ENCODE data around the gene SARS2. TPM values are rescaled to one million over a fixed set of nuclear protein-coding genes. Genes with fewer than 3 reads are reported as not detected.

SARS2 gene
- 10 to 100 TPM; 27.4 to 43.9 TPM for polyA plus RNA-seq

DNA sequence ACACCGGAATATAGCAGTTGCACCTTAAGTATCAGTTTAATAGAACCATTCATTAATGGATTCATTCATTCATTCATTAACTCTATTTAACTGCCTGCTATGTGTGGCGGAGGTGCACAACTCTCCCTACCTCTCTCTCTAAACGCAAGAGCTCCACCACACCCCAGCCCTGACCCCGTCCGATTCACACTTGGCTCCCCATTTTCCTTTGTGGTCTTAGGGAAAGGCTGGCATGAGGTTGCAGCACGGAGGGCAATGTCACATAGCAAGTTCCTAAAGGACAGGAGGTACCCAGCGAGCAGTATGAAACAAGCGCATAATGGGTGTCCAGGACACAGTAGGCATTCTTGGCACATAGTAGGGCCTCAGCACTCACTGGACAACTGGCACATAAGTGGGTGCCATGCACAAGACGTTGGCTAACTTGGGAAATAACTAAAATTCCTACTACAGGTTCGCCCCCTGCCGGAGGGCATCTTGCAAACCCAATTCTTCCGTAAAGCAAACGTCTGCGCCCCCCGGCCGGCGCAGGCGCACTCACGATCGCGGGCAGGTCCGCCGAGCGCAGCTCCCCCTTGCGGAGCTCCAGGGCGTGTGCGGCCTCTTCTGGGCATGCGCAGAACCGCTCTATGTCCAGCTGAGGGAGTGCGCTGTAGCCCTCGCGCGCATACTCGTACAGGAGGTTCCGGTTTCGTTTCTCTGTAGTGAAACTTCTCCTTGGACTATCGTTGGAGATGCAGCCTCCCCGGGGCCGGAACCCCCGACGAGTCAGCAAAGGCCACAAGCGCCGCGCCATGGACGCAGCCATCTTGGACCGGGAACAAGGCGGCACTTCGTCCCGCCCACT is at the start of gene SARS2:
Gene SARS2, minus strand, starts transcription at position 835 of the 847 bp plus-strand sequence. Its CDS starts 27 bp downstream, at position 808.
- Histone ChIP-seq H3K27ac (ENCODE audit: low read depth in 2 of 2, low read length in 1 of 2) (peak within 1 kb of the TSS; percentile 69 to 97), H3K27me3 (ENCODE audit: control insufficient read depth in 1 of 2, insufficient read depth in 2 of 2, low read length in 2 of 2) (no peaks in the 10 kb centered on the region), H3K4me3 (ENCODE audit: low read depth in 1 of 2, low read length in 2 of 2) (peak within 1 kb of the TSS; percentile 63 to 88), H3K4me1 (ENCODE audit: control insufficient read depth in 2 of 2, insufficient read depth in 2 of 2, low read length in 1 of 2) (peaks cover 3 to 5% of the 10 kb centered on the region in 2 donors), H3K36me3 (ENCODE audit: control insufficient read depth in 2 of 2, insufficient read depth in 2 of 2, low read length in 1 of 2) (peaks cover 0 to 14% of the 10 kb centered on the region in 2 donors), H3K9me3 (ENCODE audit: control insufficient read depth in 2 of 2, insufficient read depth in 1 of 2, low read depth in 1 of 2, low read length in 1 of 2) (no peaks in the 10 kb centered on the region)
- WGBS, 2 donors, result 2% methylated on average over 49 of the region's 49 CpGs

- 71 to 81% methylated on average over 5 of the region's 5 CpGs for WGBS, 2 donors
- peaks cover 0 to 5% of the 10 kb centered on the region in 2 donors for H3K4me1 ChIP-seq (ENCODE audit: control insufficient read depth in 2 of 2, insufficient read depth in 2 of 2, low read length in 1 of 2)
Measured at GRCh38 chr19:38979812-38980211, 49.2 kb upstream of the SARS2 start.

GRCh38 chr19:38978326-38978689 is 47.7 kb upstream of the SARS2 start:
- Histone ChIP-seq H3K36me3 (ENCODE audit: control insufficient read depth in 2 of 2, insufficient read depth in 2 of 2, low read length in 1 of 2) (no peaks in the 10 kb centered on the region), H3K4me1 (ENCODE audit: control insufficient read depth in 2 of 2, insufficient read depth in 2 of 2, low read length in 1 of 2) (peaks cover 0 to 5% of the 10 kb centered on the region in 2 donors), H3K4me3 (ENCODE audit: low read depth in 1 of 2, low read length in 2 of 2) (no peak overlapping the region), H3K9me3 (ENCODE audit: control insufficient read depth in 2 of 2, insufficient read depth in 1 of 2, low read depth in 1 of 2, low read length in 1 of 2) (peaks cover 0 to 5% of the 10 kb centered on the region in 2 donors), H3K27ac (ENCODE audit: low read depth in 2 of 2, low read length in 1 of 2) (no peak overlapping the region), H3K27me3 (ENCODE audit: control insufficient read depth in 1 of 2, insufficient read depth in 2 of 2, low read length in 2 of 2) (no peaks in the 10 kb centered on the region)
- 70 to 80% methylated on average over 3 of the region's 3 CpGs for WGBS, 2 donors

More at GRCh38 chr19:38979812-38980211, 49.2 kb upstream of the SARS2 start:
- Histone ChIP-seq H3K27ac (ENCODE audit: low read depth in 2 of 2, low read length in 1 of 2) (no peak overlapping the region), H3K27me3 (ENCODE audit: control insufficient read depth in 1 of 2, insufficient read depth in 2 of 2, low read length in 2 of 2) (no peaks in the 10 kb centered on the region), H3K4me3 (ENCODE audit: low read depth in 1 of 2, low read length in 2 of 2) (no peak overlapping the region), H3K36me3 (ENCODE audit: control insufficient read depth in 2 of 2, insufficient read depth in 2 of 2, low read length in 1 of 2) (no peaks in the 10 kb centered on the region), H3K9me3 (ENCODE audit: control insufficient read depth in 2 of 2, insufficient read depth in 1 of 2, low read depth in 1 of 2, low read length in 1 of 2) (peaks cover under 1 to 5% of the 10 kb centered on the region in 2 donors)

- 78 to 79% methylated on average over 15 of the region's 15 CpGs for WGBS, 2 donors
- Histone ChIP-seq H3K9me3 (ENCODE audit: control insufficient read depth in 2 of 2, insufficient read depth in 1 of 2, low read depth in 1 of 2, low read length in 1 of 2) (peaks cover 0 to 5% of the 10 kb centered on the region in 2 donors), H3K4me1 (ENCODE audit: control insufficient read depth in 2 of 2, insufficient read depth in 2 of 2, low read length in 1 of 2) (peaks cover 0 to 5% of the 10 kb centered on the region in 2 donors), H3K4me3 (ENCODE audit: low read depth in 1 of 2, low read length in 2 of 2) (no peak overlapping the region), H3K27ac (ENCODE audit: low read depth in 2 of 2, low read length in 1 of 2) (no peak overlapping the region), H3K36me3 (ENCODE audit: control insufficient read depth in 2 of 2, insufficient read depth in 2 of 2, low read length in 1 of 2) (no peaks in the 10 kb centered on the region), H3K27me3 (ENCODE audit: control insufficient read depth in 1 of 2, insufficient read depth in 2 of 2, low read length in 2 of 2) (no peaks in the 10 kb centered on the region)
Measured at GRCh38 chr19:38977445-38978325, 47.1 kb upstream of the SARS2 start.

GRCh38 chr19:38975861-38976271 is 45.3 kb upstream of the SARS2 start:
- Histone ChIP-seq H3K27me3 (ENCODE audit: control insufficient read depth in 1 of 2, insufficient read depth in 2 of 2, low read length in 2 of 2) (no peaks in the 10 kb centered on the region), H3K4me3 (ENCODE audit: low read depth in 1 of 2, low read length in 2 of 2) (peak overlapping the region; percentile 29 to 57), H3K36me3 (ENCODE audit: control insufficient read depth in 2 of 2, insufficient read depth in 2 of 2, low read length in 1 of 2) (no peaks in the 10 kb centered on the region), H3K27ac (ENCODE audit: low read depth in 2 of 2, low read length in 1 of 2) (peak overlapping the region; percentile 80 to 82), H3K4me1 (ENCODE audit: control insufficient read depth in 2 of 2, insufficient read depth in 2 of 2, low read length in 1 of 2) (peaks cover 0 to 5% of the 10 kb centered on the region in 2 donors), H3K9me3 (ENCODE audit: control insufficient read depth in 2 of 2, insufficient read depth in 1 of 2, low read depth in 1 of 2, low read length in 1 of 2) (peaks cover 0 to 3% of the 10 kb centered on the region in 2 donors)
- 3 to 9% methylated on average over 13 to 22 of the region's 22 CpGs for WGBS, 2 donors

DNA sequence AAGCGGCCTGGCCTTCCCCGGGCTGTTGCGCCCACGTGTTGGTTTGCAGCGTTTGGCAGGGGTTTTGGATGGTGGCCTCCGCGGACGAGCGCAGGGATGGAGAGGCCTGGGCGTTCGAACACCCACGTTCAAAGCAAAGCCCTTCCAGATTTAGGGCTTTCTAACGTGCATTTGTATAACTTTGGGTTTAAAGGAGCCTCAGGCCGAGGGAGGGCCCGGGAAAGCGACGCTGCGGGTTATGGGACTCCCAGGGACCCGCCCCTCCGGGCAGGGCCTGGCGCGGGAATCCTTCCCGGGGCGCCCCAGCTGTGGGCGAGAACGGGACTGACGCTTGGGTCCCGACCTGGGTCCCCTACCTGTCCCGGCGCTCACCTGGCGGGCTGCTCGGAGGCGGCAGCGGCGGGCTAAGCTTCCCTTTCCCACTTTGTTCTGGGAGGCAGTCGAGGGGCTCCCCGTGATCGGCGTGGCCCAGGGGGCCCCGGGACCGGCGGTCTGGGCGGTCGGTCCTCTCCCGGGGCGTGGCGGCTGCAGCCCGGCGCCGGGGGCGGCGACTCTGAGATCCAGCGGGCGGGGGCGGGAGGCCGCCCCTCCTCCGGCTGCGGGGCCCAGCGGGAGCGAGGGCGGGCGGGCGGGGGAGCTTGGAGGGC is 44.8 kb upstream of the SARS2 start, which contains the start of gene FBXO17:
Gene FBXO17, minus strand, starts transcription at position 529 of the 647 bp plus-strand sequence. CDS start 25,423 bp downstream, outside the sequence.
- 4 to 6% methylated on average over 44 to 63 of the region's 63 CpGs for WGBS, 2 donors
- H3K27me3 ChIP-seq (ENCODE audit: control insufficient read depth in 1 of 2, insufficient read depth in 2 of 2, low read length in 2 of 2), result no peaks in the 10 kb centered on the region
- H3K4me1 ChIP-seq (ENCODE audit: control insufficient read depth in 2 of 2, insufficient read depth in 2 of 2, low read length in 1 of 2), result peaks cover 0 to 5% of the 10 kb centered on the region in 2 donors
- peak within 1 kb of the TSS; percentile 80 to 82 for H3K27ac ChIP-seq (ENCODE audit: low read depth in 2 of 2, low read length in 1 of 2)
- no peaks in the 10 kb centered on the region for H3K36me3 ChIP-seq (ENCODE audit: control insufficient read depth in 2 of 2, insufficient read depth in 2 of 2, low read length in 1 of 2)
- H3K4me3 ChIP-seq (ENCODE audit: low read depth in 1 of 2, low read length in 2 of 2), result peak within 1 kb of the TSS; percentile 53 to 57
- H3K9me3 ChIP-seq (ENCODE audit: control insufficient read depth in 2 of 2, insufficient read depth in 1 of 2, low read depth in 1 of 2, low read length in 1 of 2), result no peaks in the 10 kb centered on the region

DNA sequence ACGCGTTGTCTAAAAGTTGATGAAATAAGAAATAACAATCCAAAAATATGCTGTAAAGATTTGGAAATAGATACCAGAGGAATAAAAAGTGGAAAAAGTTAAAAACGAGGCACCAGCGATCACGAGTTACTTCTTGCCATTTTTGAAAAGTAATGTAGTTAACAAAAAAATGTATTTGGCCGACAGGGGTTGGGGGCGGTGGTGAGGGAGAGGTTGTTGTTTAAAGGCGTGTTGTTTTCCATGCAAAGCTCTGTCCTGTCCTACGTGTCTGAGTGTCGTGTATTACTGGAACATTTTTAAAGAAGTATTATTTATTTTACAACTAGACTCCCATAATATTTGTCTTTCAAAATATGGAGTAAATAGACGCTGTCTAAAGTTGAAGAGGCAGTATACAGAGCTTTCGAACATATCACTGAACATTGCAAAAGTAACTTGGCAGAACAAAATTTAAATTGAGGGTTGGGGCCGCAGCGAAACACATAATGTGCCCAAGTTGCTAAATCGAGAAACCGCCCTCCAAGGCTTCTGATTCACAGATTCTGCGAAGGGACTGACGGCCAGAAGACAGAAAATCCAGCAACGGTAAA is 44.2 kb upstream of the SARS2 start:
- Histone ChIP-seq H3K27me3 (ENCODE audit: control insufficient read depth in 1 of 2, insufficient read depth in 2 of 2, low read length in 2 of 2) (no peaks in the 10 kb centered on the region), H3K36me3 (ENCODE audit: control insufficient read depth in 2 of 2, insufficient read depth in 2 of 2, low read length in 1 of 2) (no peaks in the 10 kb centered on the region), H3K4me3 (ENCODE audit: low read depth in 1 of 2, low read length in 2 of 2) (peak overlapping the region; percentile 53 to 57), H3K9me3 (ENCODE audit: control insufficient read depth in 2 of 2, insufficient read depth in 1 of 2, low read depth in 1 of 2, low read length in 1 of 2) (no peaks in the 10 kb centered on the region), H3K4me1 (ENCODE audit: control insufficient read depth in 2 of 2, insufficient read depth in 2 of 2, low read length in 1 of 2) (peaks cover 0 to 5% of the 10 kb centered on the region in 2 donors), H3K27ac (ENCODE audit: low read depth in 2 of 2, low read length in 1 of 2) (peak overlapping the region; percentile 76 to 80)
- WGBS, 2 donors, result 23 to 28% methylated on average over 19 of the region's 19 CpGs

GRCh38 chr19:38971672-38972071 is 41.1 kb upstream of the SARS2 start:
- 90 to 91% methylated on average over 2 of the region's 2 CpGs for WGBS, 2 donors
- H3K27ac ChIP-seq (ENCODE audit: low read depth in 2 of 2, low read length in 1 of 2), result no peak overlapping the region

More at GRCh38 chr19:38971672-38972071, 41.1 kb upstream of the SARS2 start:
- H3K36me3 ChIP-seq (ENCODE audit: control insufficient read depth in 2 of 2, insufficient read depth in 2 of 2, low read length in 1 of 2), result no peaks in the 10 kb centered on the region
- H3K9me3 ChIP-seq (ENCODE audit: control insufficient read depth in 2 of 2, insufficient read depth in 1 of 2, low read depth in 1 of 2, low read length in 1 of 2), result no peaks in the 10 kb centered on the region
- no peak overlapping the region for H3K4me3 ChIP-seq (ENCODE audit: low read depth in 1 of 2, low read length in 2 of 2)
- no peaks in the 10 kb centered on the region for H3K27me3 ChIP-seq (ENCODE audit: control insufficient read depth in 1 of 2, insufficient read depth in 2 of 2, low read length in 2 of 2)
- peaks cover 0 to 5% of the 10 kb centered on the region in 2 donors for H3K4me1 ChIP-seq (ENCODE audit: control insufficient read depth in 2 of 2, insufficient read depth in 2 of 2, low read length in 1 of 2)

Data from esophagus (tissue), 2 donors.